Aorta (tissue), 4 donors: Measurements from ENCODE around the gene C20orf202. TPM values are rescaled to one million over a fixed set of nuclear protein-coding genes. Genes with fewer than 3 reads are reported as not detected.

ENCODE experiments used
- polyA plus RNA-seq, 2 donors: library from polyadenylated mRNA; stranded (reverse); fragments of 200-250 nt; gene quantifications; one replicate each; pipeline ENCODE4 v1.2.3, GENCODE V29; 2013
- total RNA-seq, 2 donors: library from RNA; stranded (reverse); fragmentation: NEBNext Ultra II Directional; extraction: Animal tissue kit (Norgen Biotek cat#: 25700); gene quantifications; one replicate each; pipeline ENCODE4 v1.2.1, GENCODE V29; 2021
- donor health status: healthy with polysubstance abuse.
- donor health status: Bipolar disorder and iron deficiency.
- donor health status: DM: no; HTN: no; CAD: no.
- donor health status: DM: yes; HTN: yes; CAD: no.

C20orf202 gene
- total and polyA plus RNA-seq, 4 donors: 0.26 to 0.88 (median 0.54) TPM; not detected in 1

Other genes starting within 250 kb of the C20orf202 start
- gene RSPO4, start 201.1 kb upstream of the C20orf202 start, total RNA-seq: 1 to 10 TPM in 1 of 2 donors, under 1 TPM in 1; 0.93 to 1.0 TPM
- not detected for gene RSPO4, start 201.1 kb upstream of the C20orf202 start, polyA plus RNA-seq
- 100 to 1,000 TPM in 1 of 2 donors, 10 to 100 TPM in 1; 96.9 to 105 TPM for gene PSMF1, start 84.9 kb upstream of the C20orf202 start, total RNA-seq
- 10 to 100 TPM; 39.3 to 70.6 TPM for gene PSMF1, start 84.9 kb upstream of the C20orf202 start, polyA plus RNA-seq
- 1 to 10 TPM in 1 of 2 donors, under 1 TPM in 1; 0.71 to 3.8 TPM for gene TMEM74B, start 18.5 kb upstream of the C20orf202 start, total RNA-seq
- gene TMEM74B, start 18.5 kb upstream of the C20orf202 start, polyA plus RNA-seq: 1 to 10 TPM in 1 of 2 donors, not detected in 1; 1.9 TPM
- not detected for gene RAD21L1, start 22.6 kb downstream of the C20orf202 start, total RNA-seq
- not detected for gene RAD21L1, start 22.6 kb downstream of the C20orf202 start, polyA plus RNA-seq
- 1 to 10 TPM; 4.9 to 6.2 TPM for gene SNPH, start 62.8 kb downstream of the C20orf202 start, total RNA-seq
- 1 to 10 TPM; 1.3 to 6.8 TPM for gene SNPH, start 62.8 kb downstream of the C20orf202 start, polyA plus RNA-seq
- 1 to 10 TPM; 5.3 to 6.9 TPM for gene SDCBP2, start 125.7 kb downstream of the C20orf202 start, total RNA-seq
- 10 to 100 TPM in 1 of 2 donors, 1 to 10 TPM in 1; 4.0 to 63.4 TPM for gene SDCBP2, start 125.7 kb downstream of the C20orf202 start, polyA plus RNA-seq
- gene FKBP1A, start 189.6 kb downstream of the C20orf202 start, total RNA-seq: 100 to 1,000 TPM; 249 to 273 TPM
- 100 to 1,000 TPM; 105 to 202 TPM for gene FKBP1A, start 189.6 kb downstream of the C20orf202 start, polyA plus RNA-seq